H1 (cell line): Measurements from ENCODE around the gene PEAK1. TPM values are rescaled to one million over a fixed set of nuclear protein-coding genes. Genes with fewer than 3 reads are reported as not detected.

Experiments
- FOSL1 ChIP-seq: IDR thresholded peaks from 2 replicates; pipeline ENCODE4 v1.6.1; 2011; ENCODE audit warnings: mild to moderate bottlenecking, low read depth, low read length, moderate library complexity; ENCODE audit not compliant: insufficient read depth
- JUN ChIP-seq: IDR thresholded peaks from 2 replicates; pipeline ENCODE4 v1.6.1; 2011; ENCODE audit warnings: low read depth, mild to moderate bottlenecking, improper control_type of control experiment, low read length
- polyA plus RNA-seq, 7 experiments: library from polyadenylated mRNA; depleted of rRNA in 3 of 7; stranded (reverse) in 5 of 7; unstranded in 2 of 7; fragments of >200 nt in 5 of 7; fragments of 200-250 nt in 2 of 7; gene quantifications; 1 replicate in 5 of 7; 2 replicates in 1 of 7; 4 replicates in 1 of 7; pipeline versions ENCODE4 v1.2.1 to v1.2.3, GENCODE V29; 2011 to 2013; ENCODE audit warnings: missing spikeins in 2 of 7, mixed read lengths in 2 of 7
- total RNA-seq: library from RNA; stranded (reverse); fragmentation: NEBNext Ultra II Directional; extraction: Animal tissue kit (Norgen Biotek cat#: 25700); gene quantifications from 2 replicates; pipeline ENCODE4 v1.2.1, GENCODE V29; 2021
- TF ChIP-seq, protein P1 (sequence below): IDR thresholded peaks from 2 replicates; pipeline ENCODE4 v1.6.1; 2012; ENCODE audit warnings: inconsistent platforms

PEAK1 gene
- total and polyA plus RNA-seq, 2 of the 8 experiments (the other 6 are each of a cell fraction or from before 2014, with no cell fraction given), result 8.8 to 44.8 TPM

DNA sequence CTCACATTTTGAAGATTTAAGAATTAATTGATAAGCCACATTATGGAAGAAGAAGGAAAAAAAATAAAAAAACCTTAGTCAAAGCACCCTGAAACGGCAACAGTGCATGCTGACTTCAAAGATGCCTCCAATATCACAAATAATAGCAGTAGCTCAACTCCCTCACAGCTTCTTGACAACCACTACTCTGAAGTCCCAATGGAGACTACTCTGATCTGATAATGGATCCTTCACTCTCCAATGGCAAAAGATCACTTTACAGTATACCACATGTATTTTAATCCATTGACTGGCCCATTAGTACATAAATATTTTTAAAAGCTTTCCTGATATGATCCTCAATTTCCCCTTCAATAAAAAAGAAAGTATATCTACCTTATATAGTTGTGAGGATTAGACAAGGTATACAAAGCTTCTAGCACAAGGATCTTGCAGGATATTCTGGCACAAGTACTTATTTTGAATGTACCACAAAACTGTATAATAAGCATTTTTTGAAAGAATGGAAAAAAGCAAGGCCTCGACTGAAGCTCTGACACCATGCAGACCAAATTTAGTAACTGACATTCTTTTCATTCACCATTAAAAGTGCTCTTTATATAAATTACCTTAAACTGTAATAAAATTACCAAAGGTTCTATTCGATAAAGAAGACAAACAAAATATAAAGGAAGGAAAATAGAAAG is 91.9 kb downstream of the PEAK1 start (continued):
- TF ChIP-seq, protein P1, sequence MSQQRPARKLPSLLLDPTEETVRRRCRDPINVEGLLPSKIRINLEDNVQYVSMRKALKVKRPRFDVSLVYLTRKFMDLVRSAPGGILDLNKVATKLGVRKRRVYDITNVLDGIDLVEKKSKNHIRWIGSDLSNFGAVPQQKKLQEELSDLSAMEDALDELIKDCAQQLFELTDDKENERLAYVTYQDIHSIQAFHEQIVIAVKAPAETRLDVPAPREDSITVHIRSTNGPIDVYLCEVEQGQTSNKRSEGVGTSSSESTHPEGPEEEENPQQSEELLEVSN, result no peak
- TF ChIP-seq JUN (no peak), FOSL1 (no peak)
